Fibroblast of skin of left biceps (primary cell): ENCODE measurements around the gene KRTAP12-4.
"Not testable (repeated sequence)": the region's sequence is repeated elsewhere in the genome, so short reads cannot be mapped to it uniquely, and the experiment has no call there.

ENCODE experiments used
- DNase-seq, 2 experiments: peaks; one replicate each; pipeline ENCODE4 v3.0.0-alpha.2; 2013; ENCODE audit warnings: low read depth in 2 of 2

Gene KRTAP12-4

DNA sequence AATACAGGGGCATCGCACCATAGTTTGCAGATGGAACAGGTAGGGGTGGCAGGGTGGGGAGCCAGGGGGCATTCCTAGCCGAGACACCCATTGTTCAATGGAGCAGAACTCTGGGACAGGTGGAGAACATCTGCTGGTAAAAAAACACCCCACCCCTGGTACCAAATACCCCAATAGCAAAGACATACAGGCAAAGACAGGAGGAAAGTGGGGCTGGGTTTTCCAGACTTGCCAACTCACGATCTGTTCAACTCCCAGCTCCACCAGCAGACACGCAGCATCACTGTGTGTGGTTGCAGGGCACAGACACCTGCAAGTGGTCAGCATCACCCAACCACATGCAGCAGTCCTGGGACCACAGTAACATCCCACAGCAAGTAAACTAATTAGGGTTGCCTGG lies 42.9 kb downstream of the KRTAP12-4 start:
- no peak for DNase-seq

DNA sequence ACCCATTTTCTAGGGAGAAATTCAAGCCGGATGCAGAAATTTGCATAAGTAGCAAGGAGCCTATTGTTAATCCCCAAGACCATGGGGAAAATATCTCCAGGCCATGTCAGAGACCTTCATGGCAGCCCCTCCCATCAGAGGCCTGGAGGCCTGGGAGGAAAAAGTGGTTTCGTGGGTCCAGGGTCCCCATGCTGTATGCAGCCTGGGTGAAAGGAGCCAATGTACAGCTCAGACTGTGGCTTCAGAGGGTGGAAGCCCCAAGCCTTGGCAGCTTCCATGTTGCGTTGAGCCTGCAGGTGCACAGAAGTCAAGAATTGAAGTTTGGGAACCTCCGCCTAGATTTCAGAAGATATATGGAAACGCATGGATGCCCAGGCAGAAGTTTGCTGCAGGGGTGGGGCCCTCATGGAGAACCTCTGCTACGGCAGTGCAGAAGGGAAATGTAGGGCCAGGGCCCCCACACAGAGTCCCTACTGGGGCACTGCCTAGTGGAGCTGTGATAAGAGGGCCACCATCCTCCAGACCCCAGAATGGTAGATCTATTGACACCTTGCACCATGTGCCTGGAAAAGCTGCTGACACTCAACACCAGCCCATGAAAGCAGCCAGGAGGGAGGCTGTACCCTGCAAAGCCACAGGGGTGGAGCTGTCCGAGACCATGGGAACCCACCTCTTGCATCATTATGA lies 44.2 kb downstream of the KRTAP12-4 start:
- not testable (repeated sequence) for DNase-seq

- no peak for DNase-seq
Observed at GRCh38 chr21:44609193-44609592, 45.3 kb downstream of the KRTAP12-4 start.

GRCh38 chr21:44606495-44606894 lies 48.0 kb downstream of the KRTAP12-4 start:
- no peak for DNase-seq
